Left forelimb (tissue), 1 donor: ENCODE results near the gene PTGIS.
A peak's percentile ranks its signal among the peaks of the same experiment; 100 is the strongest.

Experiments used
- DNase-seq: peaks from one replicate; pipeline ENCODE4 v3.0.0-alpha.2; 2018; ENCODE audit warnings: low spot score

Gene PTGIS

GRCh38 chr20:49595811-49596561 lies 28.0 kb upstream of the PTGIS start:
- no peak for DNase-seq

GRCh38 chr20:49595346-49595745 lies 27.4 kb upstream of the PTGIS start:
- no peak for DNase-seq

- no peak for DNase-seq
These were observed 27.0 kb upstream of the PTGIS start for GRCh38 chr20:49594931-49595315.

GRCh38 chr20:49594143-49594930 lies 26.4 kb upstream of the PTGIS start:
- DNase-seq, result no peak

GRCh38 chr20:49593466-49594142 lies 25.7 kb upstream of the PTGIS start:
- no peak for DNase-seq

- DNase-seq, result no peak
These were observed 24.2 kb upstream of the PTGIS start for GRCh38 chr20:49592120-49592519.

GRCh38 chr20:49591217-49591865 lies 23.4 kb upstream of the PTGIS start:
- DNase-seq, result no peak

- DNase-seq, result no peak
These were observed 22.5 kb upstream of the PTGIS start for GRCh38 chr20:49590163-49591017.

GRCh38 chr20:49589747-49590146 lies 21.8 kb upstream of the PTGIS start:
- DNase-seq, result no peak

- DNase-seq, result no peak
These were observed 19.2 kb upstream of the PTGIS start for GRCh38 chr20:49587111-49587570.

GRCh38 chr20:49585585-49586245 lies 17.8 kb upstream of the PTGIS start:
- DNase-seq, result no peak

GRCh38 chr20:49584418-49585382 lies 16.8 kb upstream of the PTGIS start:
- no peak for DNase-seq

GRCh38 chr20:49583669-49584417 lies 15.9 kb upstream of the PTGIS start:
- peak; percentile 84 for DNase-seq

- DNase-seq, result no peak
These were observed 15.4 kb upstream of the PTGIS start for GRCh38 chr20:49583343-49583668.

- DNase-seq, result no peak
These were observed 14.7 kb upstream of the PTGIS start for GRCh38 chr20:49582413-49583334.

GRCh38 chr20:49581482-49581881 lies 13.5 kb upstream of the PTGIS start:
- no peak for DNase-seq

GRCh38 chr20:49580813-49581174 lies 12.9 kb upstream of the PTGIS start:
- DNase-seq, result no peak
